ENCODE measurements around the gene MORC1.
"Not testable (repeated sequence)": the region's sequence is repeated elsewhere in the genome, so short reads cannot be mapped to it uniquely, and the experiment has no call there.

The MORC1 gene, protein sequence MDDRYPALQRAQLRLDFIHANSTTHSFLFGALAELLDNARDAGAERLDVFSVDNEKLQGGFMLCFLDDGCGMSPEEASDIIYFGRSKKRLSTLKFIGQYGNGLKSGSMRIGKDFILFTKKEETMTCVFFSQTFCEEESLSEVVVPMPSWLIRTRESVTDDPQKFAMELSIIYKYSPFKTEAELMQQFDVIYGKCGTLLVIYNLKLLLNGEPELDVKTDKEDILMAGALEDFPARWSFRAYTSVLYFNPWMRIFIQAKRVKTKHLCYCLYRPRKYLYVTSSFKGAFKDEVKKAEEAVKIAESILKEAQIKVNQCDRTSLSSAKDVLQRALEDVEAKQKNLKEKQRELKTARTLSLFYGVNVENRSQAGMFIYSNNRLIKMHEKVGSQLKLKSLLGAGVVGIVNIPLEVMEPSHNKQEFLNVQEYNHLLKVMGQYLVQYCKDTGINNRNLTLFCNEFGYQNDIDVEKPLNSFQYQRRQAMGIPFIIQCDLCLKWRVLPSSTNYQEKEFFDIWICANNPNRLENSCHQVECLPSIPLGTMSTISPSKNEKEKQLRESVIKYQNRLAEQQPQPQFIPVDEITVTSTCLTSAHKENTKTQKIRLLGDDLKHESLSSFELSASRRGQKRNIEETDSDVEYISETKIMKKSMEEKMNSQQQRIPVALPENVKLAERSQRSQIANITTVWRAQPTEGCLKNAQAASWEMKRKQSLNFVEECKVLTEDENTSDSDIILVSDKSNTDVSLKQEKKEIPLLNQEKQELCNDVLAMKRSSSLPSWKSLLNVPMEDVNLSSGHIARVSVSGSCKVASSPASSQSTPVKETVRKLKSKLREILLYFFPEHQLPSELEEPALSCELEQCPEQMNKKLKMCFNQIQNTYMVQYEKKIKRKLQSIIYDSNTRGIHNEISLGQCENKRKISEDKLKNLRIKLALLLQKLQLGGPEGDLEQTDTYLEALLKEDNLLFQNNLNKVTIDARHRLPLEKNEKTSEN

DNA sequence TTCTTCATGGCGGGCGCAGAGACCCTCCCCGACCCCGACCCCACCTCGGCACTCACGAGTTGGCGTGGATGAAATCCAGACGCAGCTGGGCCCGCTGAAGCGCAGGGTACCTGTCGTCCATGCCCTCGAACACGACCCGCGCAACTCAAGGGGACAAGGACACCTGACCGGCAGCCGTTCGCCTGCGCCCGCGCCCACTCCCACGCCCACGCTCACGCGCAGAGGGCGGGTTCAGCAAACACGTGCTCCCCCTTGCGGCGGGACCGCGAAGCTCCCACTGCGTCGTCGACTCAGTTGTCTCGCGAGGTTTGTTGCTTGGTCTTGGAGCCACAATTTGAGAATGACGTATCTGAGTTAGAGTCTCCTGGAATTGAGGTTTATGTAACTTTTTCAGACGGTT, at the start of gene MORC1:
MORC1 (minus strand) TSS at position 196 of the 400 bp plus-strand sequence; CDS start at position 121, 75 bp downstream.
- DNase-seq = no peak

GRCh38 chr3:109165905-109166304, 48.0 kb upstream of the MORC1 start:
- no peak for DNase-seq

DNA sequence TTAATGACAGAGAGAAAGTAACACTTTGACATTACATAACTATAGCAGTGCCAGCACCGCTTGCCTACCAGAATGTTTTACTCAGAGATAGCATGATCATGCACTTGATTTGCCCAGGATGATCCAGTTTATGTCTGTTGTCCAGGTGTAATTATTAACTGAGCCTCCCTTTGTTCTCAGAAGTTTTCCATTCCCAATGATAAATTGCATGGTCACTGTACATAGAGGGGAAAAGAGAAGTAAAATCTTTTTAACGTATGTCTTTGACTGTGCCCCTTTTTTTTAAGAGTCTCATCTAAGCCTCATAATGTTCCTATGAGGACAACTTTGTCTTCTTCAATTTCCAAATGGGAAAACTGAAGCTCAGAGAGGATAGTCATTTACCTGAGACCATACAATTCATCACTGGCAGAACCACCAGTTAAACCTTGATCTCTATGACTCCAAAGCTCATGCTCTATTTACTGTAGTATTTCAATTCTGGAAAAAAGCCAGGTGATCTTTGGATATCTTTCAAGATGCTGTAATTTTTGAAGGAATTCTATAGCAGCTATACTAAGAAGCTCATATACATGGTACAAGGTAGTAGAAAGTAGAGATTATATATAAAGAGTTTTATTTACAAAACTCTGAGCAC, 43.7 kb upstream of the MORC1 start:
- DNase-seq = no peak

DNA sequence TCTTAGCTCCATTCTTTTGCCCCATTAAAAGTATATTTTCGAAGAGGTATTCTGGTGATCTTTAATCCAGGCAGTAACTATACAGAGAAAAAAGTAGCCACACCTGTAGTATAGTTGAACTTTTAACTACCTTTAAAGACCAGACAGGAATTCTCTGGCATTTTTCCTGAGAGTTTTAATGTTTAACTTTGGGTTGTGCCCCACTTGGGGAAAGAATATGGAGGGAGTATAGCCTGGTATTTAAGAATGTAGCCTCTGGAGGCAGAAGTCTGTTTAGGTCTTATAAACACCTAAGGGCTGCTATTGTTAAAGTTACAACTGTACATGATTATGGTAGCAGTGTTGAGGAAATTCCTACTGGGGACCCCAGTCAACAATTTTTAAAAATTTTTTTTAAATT, 37.9 kb upstream of the MORC1 start:
- DNase-seq = no peak

DNA sequence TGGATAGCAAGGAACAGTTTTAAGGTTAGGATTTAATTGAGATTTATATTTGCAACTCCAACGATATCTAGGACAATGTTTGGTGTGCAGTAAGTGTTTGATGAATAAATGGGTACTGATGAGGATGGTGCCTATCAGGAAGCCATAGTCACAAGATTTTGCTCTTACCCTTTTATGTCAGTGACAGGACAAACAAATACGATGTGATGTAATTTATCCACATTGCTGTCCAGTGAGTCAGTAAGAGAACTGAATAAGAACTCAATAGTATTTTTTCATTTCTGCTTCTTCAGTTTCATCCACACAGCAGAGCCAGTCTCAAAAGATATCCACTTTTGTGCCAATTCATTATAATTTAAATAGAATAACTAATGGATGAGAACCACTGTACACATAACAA, 37.0 kb upstream of the MORC1 start:
- no peak for DNase-seq

GRCh38 chr3:109152320-109152719, 34.4 kb upstream of the MORC1 start:
- no peak for DNase-seq

DNA sequence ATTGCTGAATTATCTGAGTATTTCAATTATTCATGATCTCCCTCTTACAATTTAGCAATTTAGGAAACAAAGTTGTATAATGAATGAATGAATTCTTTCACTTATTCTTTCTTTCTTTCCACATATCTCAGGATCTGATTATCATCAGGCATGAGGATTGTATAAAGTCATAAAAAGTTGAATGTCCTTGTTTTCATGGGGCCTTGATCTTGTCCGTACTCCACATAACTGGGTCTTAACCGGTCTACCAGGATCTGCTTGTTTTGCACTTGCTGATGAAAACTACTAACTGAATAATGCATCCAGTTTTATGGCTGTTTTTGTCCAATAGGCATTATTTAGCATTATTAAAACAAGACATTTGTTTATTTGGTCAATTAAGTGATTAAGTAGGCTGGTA, 31.1 kb upstream of the MORC1 start:
- no peak for DNase-seq

GRCh38 chr3:109143646-109144045, 25.7 kb upstream of the MORC1 start:
- DNase-seq = no peak

DNA sequence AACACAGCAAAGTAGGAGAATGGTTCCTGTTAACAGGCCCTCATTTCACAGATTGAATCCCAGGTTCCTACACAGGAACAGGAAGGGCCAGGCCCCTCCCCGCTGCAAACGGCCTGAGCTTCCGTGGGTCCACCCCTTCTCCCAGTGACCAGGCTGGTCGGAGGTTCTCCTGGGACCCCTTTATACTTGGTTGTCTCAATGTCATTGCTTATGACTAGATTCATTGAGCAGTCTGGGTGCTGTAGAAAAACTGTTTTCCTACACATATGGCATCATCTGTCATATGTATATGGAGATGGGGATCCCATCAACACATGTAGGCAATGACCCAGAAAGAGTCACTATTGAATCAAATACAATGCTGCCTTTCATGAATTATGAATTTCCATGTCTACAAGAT, 22.4 kb upstream of the MORC1 start:
- DNase-seq = no peak

- DNase-seq = no peak
Measured at GRCh38 chr3:109137761-109138160, 19.8 kb upstream of the MORC1 start.

GRCh38 chr3:109136523-109136922, 18.6 kb upstream of the MORC1 start, which contains the start of gene C3orf85:
Gene C3orf85, plus strand, starts transcription at chr3:109136719. Its CDS starts 129 bp downstream, at chr3:109136848.
- DNase-seq = no peak

- DNase-seq = not testable (repeated sequence)
Measured at GRCh38 chr3:109133474-109133816, 15.5 kb upstream of the MORC1 start.

GRCh38 chr3:109132801-109133473, 15.0 kb upstream of the MORC1 start:
- no peak for DNase-seq

DNA sequence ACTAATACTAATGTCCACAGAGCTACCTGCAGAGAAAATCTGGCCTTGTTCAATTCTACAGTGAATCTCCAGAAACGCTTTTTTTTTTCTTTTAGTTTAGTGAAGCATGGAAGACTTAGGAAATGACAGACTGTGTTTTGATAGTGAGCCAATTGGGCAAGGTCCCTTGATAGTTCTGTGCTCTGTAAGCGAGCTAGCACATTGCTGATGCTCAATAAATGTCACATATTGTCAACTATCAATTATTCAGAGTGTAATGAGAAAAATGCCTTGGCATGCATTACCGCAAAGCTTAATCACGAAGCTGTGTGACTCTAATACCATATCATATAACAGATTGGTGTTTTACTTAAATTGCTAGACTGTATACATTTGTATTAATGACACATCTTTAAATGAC, 13.3 kb upstream of the MORC1 start:
- no peak for DNase-seq

GRCh38 chr3:109127553-109127952, 9.6 kb upstream of the MORC1 start:
- DNase-seq = no peak

DNA sequence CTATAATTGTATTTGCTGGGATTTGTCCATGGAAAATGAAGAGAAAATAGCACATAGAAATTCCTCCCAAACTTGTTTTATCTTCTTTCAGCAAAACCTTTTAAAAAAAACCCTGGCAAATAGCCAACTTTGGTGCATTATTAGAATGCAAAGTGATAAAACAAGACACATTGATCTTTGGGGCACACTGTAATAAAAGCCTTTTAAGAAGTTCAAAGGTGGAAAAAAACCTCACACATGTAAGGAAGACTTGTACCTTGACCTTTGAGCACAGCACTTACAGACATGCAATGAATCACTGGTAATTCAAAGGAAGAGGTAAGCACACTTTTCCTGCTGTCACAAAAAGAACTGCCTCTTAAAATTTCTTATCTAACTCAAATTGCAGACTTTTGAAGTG, 8.0 kb upstream of the MORC1 start:
- DNase-seq = no peak

DNA sequence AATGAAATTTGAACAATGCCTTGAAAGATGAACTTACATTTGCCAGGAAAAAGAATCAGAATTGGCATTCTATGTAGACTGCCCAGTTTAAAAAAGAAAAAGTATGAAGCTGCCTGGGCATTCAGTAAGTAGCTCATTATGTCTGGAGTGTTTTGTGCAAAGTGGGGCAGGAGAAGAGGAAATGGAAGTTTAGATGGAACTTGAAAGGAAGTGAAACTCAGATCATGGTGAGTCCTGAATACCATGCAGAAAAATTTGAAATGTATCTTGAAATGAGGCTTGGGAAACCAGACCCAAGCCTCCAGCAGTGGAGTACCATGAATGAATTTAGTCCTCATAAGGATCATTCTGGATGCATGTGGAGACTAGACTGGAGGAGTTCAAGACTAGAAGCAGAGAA, 4.8 kb upstream of the MORC1 start:
- DNase-seq = no peak

- no peak for DNase-seq
Measured at GRCh38 chr3:109118584-109118983, 650 bp upstream of the MORC1 start.

DNA sequence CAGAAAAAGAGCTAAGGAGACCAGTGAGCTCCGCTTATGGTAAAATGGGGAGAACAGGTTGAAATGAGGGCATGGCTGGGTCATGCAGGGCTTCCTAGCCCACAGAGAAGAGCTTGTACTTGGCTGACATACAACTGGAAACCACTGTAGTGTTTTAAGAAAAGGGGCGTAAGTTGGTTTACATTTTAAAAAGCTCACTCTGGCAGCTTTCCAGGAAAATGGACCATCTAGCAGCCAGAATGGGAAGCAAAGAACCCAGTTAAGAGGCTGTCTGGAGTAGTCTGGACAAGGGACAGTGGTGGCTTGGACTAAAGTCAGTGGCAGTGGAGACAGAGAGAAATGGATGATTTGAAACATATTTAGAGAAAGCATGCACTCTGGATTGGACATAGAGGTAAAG, 1.9 kb downstream of the MORC1 start:
- DNase-seq = no peak

- no peak for DNase-seq
Measured at GRCh38 chr3:109115451-109115850, 2.5 kb downstream of the MORC1 start.

- DNase-seq = no peak
Measured at GRCh38 chr3:109114746-109115145, 3.2 kb downstream of the MORC1 start.

DNA sequence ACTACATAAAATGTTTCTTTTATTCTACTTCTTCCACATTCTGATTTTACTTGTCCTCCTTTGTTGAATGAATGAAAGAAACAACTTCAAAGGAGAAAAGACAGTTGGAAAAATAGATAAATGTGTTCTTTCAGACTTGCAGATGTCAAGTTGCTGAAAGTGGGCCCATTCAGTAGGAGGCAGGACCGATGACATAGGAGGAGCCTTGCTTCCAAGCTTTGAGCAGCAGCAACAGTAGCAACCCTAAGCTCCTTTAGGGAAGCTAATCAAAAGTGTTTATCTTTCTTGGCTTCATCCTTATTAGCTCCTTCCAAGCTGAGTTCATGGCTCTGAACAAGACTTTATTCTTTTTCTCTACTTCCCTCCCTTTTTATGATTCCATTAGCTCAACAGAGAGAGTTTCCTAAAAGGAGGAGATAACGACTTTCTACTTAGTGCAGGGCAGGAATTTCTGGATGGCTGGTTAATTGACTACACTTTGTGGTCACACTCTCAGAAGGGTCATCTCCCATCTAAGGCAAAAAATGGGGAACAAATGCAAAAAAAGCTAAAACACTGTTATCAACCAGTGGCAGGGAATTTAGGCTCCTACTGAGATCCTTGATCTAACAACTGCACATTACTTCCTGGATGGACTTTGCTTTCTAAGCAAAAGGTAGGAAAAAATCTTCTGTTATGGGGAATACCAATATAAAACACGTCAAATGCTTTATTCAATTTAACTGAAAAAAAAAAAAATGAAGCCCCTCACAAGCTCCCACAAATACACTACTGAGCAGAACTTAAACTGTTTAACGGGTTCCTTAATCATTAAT, 4.8 kb downstream of the MORC1 start:
- no peak for DNase-seq
